NB4 (cell line): ENCODE data around the gene GNE.

ENCODE experiments used
- CTCF ChIP-seq: IDR thresholded peaks from one replicate; pipeline ENCODE4 v1.5.1; 2012; ENCODE audit warnings: low read depth, low read length
- POLR2A ChIP-seq: IDR thresholded peaks from 2 replicates; pipeline ENCODE4 v1.6.1; 2011; ENCODE audit warnings: mild to moderate bottlenecking; ENCODE audit not compliant: insufficient read length; ENCODE audit errors: extremely low read depth

GRCh38 chr9:36193023-36193422 is 65.2 kb downstream of the GNE start:
- TF ChIP-seq CTCF, result no peak
- no peak for TF ChIP-seq POLR2A
